CD4-positive, alpha-beta T cell treated with Interferon gamma for 1 hour (primary cell): ENCODE data around the gene NAXD.

Source experiments
- DNase-seq: peaks from one replicate; pipeline ENCODE4 v3.0.0-alpha.2; 2020

Gene NAXD

GRCh38 chr13:110646442-110647364 lies 31.4 kb downstream of the NAXD start:
- no peak for DNase-seq

- no peak for DNase-seq
Observed at GRCh38 chr13:110647365-110647737, 32.0 kb downstream of the NAXD start.

GRCh38 chr13:110648146-110648819 lies 32.9 kb downstream of the NAXD start:
- no peak for DNase-seq

GRCh38 chr13:110648848-110649421 lies 33.6 kb downstream of the NAXD start:
- no peak for DNase-seq

- DNase-seq = no peak
Observed at GRCh38 chr13:110649551-110649950, 34.2 kb downstream of the NAXD start.

- no peak for DNase-seq
Observed at GRCh38 chr13:110650436-110650835, 35.1 kb downstream of the NAXD start.

- DNase-seq = no peak
Observed at GRCh38 chr13:110651271-110651670, 35.9 kb downstream of the NAXD start.

- DNase-seq = no peak
Observed at GRCh38 chr13:110651726-110652230, 36.4 kb downstream of the NAXD start.

GRCh38 chr13:110652231-110652730 lies 36.9 kb downstream of the NAXD start:
- DNase-seq = no peak

- DNase-seq = no peak
Observed at GRCh38 chr13:110652764-110653163, 37.4 kb downstream of the NAXD start.

- DNase-seq = no peak
Observed at GRCh38 chr13:110653271-110653670, 37.9 kb downstream of the NAXD start.

- no peak for DNase-seq
Observed at GRCh38 chr13:110653851-110654250, 38.5 kb downstream of the NAXD start.

GRCh38 chr13:110657196-110657595 lies 41.9 kb downstream of the NAXD start:
- no peak for DNase-seq

GRCh38 chr13:110658218-110658911 lies 43.0 kb downstream of the NAXD start:
- peak; percentile 13 for DNase-seq

GRCh38 chr13:110661256-110661655 lies 45.9 kb downstream of the NAXD start:
- DNase-seq = no peak

- no peak for DNase-seq
Observed at GRCh38 chr13:110662091-110662490, 46.7 kb downstream of the NAXD start.

GRCh38 chr13:110662777-110663443 lies 47.6 kb downstream of the NAXD start:
- no peak for DNase-seq

GRCh38 chr13:110663491-110663890 lies 48.1 kb downstream of the NAXD start:
- DNase-seq = no peak

- no peak for DNase-seq
Observed at GRCh38 chr13:110664041-110664440, 48.7 kb downstream of the NAXD start.

- DNase-seq = no peak
Observed at GRCh38 chr13:110664673-110665072, 49.3 kb downstream of the NAXD start.

GRCh38 chr13:110665491-110666254 lies 50.3 kb downstream of the NAXD start:
- DNase-seq = peak; percentile 49

- DNase-seq = no peak
Observed at GRCh38 chr13:110666255-110666533, 50.8 kb downstream of the NAXD start.
